Measurements from ENCODE around the gene OPCML. TPM values are rescaled to one million over a fixed set of nuclear protein-coding genes. Genes with fewer than 3 reads are reported as not detected.

Gene OPCML
- total RNA-seq, 1 donor from 2014 or later = 4.6 TPM

GRCh38 chr11:132595246-132595645 is 937.1 kb downstream of the OPCML start:
- Mint-ChIP-seq H3K4me1 (ENCODE audit: unreplicated experiment) (peaks cover 3% of the 10 kb centered on the region), H3K27ac (no peak overlapping the region), H3K9me3 (no peaks in the 10 kb centered on the region), H3K4me3 (no peak overlapping the region), H3K27me3 (peaks cover 19% of the 10 kb centered on the region), H3K36me3 (no peaks in the 10 kb centered on the region)
- TF ChIP-seq, protein P1, sequence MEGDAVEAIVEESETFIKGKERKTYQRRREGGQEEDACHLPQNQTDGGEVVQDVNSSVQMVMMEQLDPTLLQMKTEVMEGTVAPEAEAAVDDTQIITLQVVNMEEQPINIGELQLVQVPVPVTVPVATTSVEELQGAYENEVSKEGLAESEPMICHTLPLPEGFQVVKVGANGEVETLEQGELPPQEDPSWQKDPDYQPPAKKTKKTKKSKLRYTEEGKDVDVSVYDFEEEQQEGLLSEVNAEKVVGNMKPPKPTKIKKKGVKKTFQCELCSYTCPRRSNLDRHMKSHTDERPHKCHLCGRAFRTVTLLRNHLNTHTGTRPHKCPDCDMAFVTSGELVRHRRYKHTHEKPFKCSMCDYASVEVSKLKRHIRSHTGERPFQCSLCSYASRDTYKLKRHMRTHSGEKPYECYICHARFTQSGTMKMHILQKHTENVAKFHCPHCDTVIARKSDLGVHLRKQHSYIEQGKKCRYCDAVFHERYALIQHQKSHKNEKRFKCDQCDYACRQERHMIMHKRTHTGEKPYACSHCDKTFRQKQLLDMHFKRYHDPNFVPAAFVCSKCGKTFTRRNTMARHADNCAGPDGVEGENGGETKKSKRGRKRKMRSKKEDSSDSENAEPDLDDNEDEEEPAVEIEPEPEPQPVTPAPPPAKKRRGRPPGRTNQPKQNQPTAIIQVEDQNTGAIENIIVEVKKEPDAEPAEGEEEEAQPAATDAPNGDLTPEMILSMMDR (conservative IDR thresholded peaks at IDR 0.05) = no peak
- no peak for DNase-seq (ENCODE audit: extremely low spot score, unreplicated experiment)

GRCh38 chr11:132590986-132591385 is 941.3 kb downstream of the OPCML start:
- TF ChIP-seq, protein P1 (conservative IDR thresholded peaks at IDR 0.05) = no peak
- H3K27me3 Mint-ChIP-seq = peaks cover 6% of the 10 kb centered on the region
- H3K27ac Mint-ChIP-seq = no peak overlapping the region
- no peaks in the 10 kb centered on the region for H3K9me3 Mint-ChIP-seq
- H3K4me3 Mint-ChIP-seq = no peak overlapping the region
- peaks cover 3% of the 10 kb centered on the region for H3K4me1 Mint-ChIP-seq (ENCODE audit: unreplicated experiment)
- DNase-seq (ENCODE audit: extremely low spot score, unreplicated experiment) = no peak
- H3K36me3 Mint-ChIP-seq = no peaks in the 10 kb centered on the region

DNA sequence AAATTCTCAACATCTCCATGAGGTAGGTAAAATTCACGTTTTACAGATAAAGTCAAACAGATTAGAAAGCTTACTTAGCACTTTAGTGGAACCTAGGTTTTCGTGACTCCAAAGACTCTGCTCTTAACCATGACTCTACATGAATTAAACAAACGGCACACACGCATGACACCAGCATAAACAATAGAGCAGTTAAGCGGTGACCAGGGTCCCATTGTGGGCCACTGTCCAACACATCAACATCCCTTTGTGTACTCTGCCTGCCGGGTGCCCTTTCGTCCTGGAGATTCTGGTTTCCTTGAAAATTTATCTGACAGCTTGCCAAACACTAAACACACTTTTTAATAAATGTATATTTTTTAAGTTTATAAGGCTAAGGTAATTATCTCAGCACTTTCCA is 941.7 kb downstream of the OPCML start:
- no peak for DNase-seq (ENCODE audit: extremely low spot score, unreplicated experiment)
- Mint-ChIP-seq H3K4me1 (ENCODE audit: unreplicated experiment) (peaks cover 3% of the 10 kb centered on the region), H3K36me3 (no peaks in the 10 kb centered on the region), H3K27ac (no peak overlapping the region), H3K9me3 (no peaks in the 10 kb centered on the region), H3K4me3 (no peak overlapping the region), H3K27me3 (peaks cover 6% of the 10 kb centered on the region)
- TF ChIP-seq, protein P1 (conservative IDR thresholded peaks at IDR 0.05) = no peak

DNA sequence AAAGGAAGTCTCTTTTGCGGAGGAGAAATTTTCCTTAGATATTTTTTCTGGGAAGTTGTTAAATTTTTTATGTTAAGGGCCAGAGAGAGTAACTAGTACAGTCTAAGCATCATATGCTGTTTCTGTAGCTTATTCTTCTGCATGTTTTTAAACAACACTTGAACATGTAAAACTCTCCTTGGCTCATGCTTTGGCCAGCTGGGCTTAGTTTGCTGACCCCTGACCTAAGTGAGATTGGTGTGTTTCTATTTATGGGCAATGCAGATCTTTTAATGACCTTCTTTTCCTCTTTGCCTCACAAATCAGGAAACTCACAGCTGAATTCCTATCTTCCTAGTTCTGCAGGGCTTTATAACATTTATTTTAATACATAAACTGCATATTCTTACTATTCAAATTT is 942.5 kb downstream of the OPCML start:
- Mint-ChIP-seq H3K9me3 (no peaks in the 10 kb centered on the region), H3K27me3 (peaks cover 6% of the 10 kb centered on the region), H3K4me1 (ENCODE audit: unreplicated experiment) (peaks cover 3% of the 10 kb centered on the region), H3K36me3 (no peaks in the 10 kb centered on the region), H3K4me3 (no peak overlapping the region), H3K27ac (no peak overlapping the region)
- TF ChIP-seq, protein P1 (conservative IDR thresholded peaks at IDR 0.05) = no peak
- no peak for DNase-seq (ENCODE audit: extremely low spot score, unreplicated experiment)

DNA sequence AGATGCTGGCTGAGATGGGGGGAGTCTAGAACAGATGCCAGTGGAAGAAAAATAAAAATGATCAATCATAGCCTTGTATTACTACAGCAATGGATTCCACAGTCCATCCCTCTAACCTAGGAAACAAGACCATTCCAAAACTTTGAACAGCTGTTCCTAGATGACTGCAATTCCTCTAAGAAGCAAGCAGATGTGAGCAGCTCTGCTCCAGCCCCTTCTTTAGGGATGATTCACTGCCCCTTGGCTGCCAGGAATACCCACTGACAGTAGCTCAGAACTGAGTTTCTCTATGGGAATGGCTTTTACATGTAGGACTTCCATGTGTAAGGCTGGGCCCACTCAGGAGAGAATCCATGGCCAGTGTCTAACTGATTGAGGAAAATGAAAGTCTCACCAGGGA is 943.9 kb downstream of the OPCML start:
- no peak for DNase-seq (ENCODE audit: extremely low spot score, unreplicated experiment)
- peaks cover 3% of the 10 kb centered on the region for H3K4me1 Mint-ChIP-seq (ENCODE audit: unreplicated experiment)
- peaks cover 6% of the 10 kb centered on the region for H3K27me3 Mint-ChIP-seq

More for the DNA sequence above, 943.9 kb downstream of the OPCML start:
- H3K36me3 Mint-ChIP-seq = no peaks in the 10 kb centered on the region
- no peak overlapping the region for H3K4me3 Mint-ChIP-seq
- no peak overlapping the region for H3K27ac Mint-ChIP-seq
- H3K9me3 Mint-ChIP-seq = no peaks in the 10 kb centered on the region
- TF ChIP-seq, protein P1 (conservative IDR thresholded peaks at IDR 0.05) = no peak

Data from type B pancreatic cell (in vitro differentiated cells).